Neural progenitor cell (in vitro differentiated cells): ENCODE measurements around the gene ASPHD1.

ENCODE experiments used
- EZH2 ChIP-seq: fragments of 200-600 bp; sonication (generic); IDR thresholded peaks from 2 replicates; pipeline ENCODE4 v1.6.1; 2017; ENCODE audit warnings: antibody characterized with exemption, mild to moderate bottlenecking, moderate library complexity
- TF ChIP-seq, protein P1 (sequence below): fragments of 200-600 bp; sonication (generic); IDR thresholded peaks from 2 replicates; pipeline ENCODE4 v1.5.1; 2017; ENCODE audit warnings: antibody characterized with exemption, mild to moderate bottlenecking

DNA sequence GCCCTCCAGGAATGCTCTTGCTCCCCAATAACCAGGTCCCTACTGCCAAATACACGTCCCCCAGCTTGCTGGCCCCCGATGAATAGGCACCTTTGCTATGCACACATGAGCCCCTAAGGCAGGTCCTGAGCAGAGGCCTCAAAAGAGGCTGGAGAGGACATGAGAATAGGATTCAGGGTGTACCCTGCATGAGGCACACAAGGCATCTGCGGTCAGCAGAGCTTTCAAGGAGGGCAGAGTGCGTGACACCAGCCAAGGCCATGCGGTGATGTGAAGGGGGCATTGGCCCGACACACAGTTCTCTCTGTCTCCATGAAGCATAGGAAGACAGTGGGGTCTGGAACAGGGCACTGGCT is 7.9 kb upstream of the ASPHD1 start:
- TF ChIP-seq, protein P1, sequence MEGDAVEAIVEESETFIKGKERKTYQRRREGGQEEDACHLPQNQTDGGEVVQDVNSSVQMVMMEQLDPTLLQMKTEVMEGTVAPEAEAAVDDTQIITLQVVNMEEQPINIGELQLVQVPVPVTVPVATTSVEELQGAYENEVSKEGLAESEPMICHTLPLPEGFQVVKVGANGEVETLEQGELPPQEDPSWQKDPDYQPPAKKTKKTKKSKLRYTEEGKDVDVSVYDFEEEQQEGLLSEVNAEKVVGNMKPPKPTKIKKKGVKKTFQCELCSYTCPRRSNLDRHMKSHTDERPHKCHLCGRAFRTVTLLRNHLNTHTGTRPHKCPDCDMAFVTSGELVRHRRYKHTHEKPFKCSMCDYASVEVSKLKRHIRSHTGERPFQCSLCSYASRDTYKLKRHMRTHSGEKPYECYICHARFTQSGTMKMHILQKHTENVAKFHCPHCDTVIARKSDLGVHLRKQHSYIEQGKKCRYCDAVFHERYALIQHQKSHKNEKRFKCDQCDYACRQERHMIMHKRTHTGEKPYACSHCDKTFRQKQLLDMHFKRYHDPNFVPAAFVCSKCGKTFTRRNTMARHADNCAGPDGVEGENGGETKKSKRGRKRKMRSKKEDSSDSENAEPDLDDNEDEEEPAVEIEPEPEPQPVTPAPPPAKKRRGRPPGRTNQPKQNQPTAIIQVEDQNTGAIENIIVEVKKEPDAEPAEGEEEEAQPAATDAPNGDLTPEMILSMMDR = no peak
- TF ChIP-seq EZH2 = no peak
